AG08395 (cell line): Measurements from ENCODE around the gene PTPDC1.
A peak's percentile ranks its signal among the peaks of the same experiment; 100 is the strongest.

Experiments used
- DNase-seq: peaks from one replicate; pipeline ENCODE4 v3.0.0; 2012; ENCODE audit warnings: mixed read lengths, low spot score

The PTPDC1 gene

GRCh38 chr9:94140791-94141790 is 56.8 kb downstream of the PTPDC1 start:
- no peak for DNase-seq

GRCh38 chr9:94142353-94142752 is 58.1 kb downstream of the PTPDC1 start:
- DNase-seq = no peak

- DNase-seq = no peak
Observed at GRCh38 chr9:94144394-94144793, 60.1 kb downstream of the PTPDC1 start.

- no peak for DNase-seq
Observed at GRCh38 chr9:94145640-94146039, 61.4 kb downstream of the PTPDC1 start.

GRCh38 chr9:94147776-94148175 is 63.5 kb downstream of the PTPDC1 start:
- DNase-seq = no peak

- no peak for DNase-seq
Observed at GRCh38 chr9:94148419-94148818, 64.2 kb downstream of the PTPDC1 start.

GRCh38 chr9:94149696-94150095 is 65.4 kb downstream of the PTPDC1 start:
- DNase-seq = no peak

GRCh38 chr9:94150279-94150828 is 66.1 kb downstream of the PTPDC1 start:
- DNase-seq = no peak

- DNase-seq = peak; percentile 44
Observed at GRCh38 chr9:94150890-94151650, 66.8 kb downstream of the PTPDC1 start.

GRCh38 chr9:94153905-94154304 is 69.6 kb downstream of the PTPDC1 start:
- DNase-seq = no peak

- no peak for DNase-seq
Observed at GRCh38 chr9:94156348-94157049, 72.2 kb downstream of the PTPDC1 start.

GRCh38 chr9:94157050-94157801 is 73.0 kb downstream of the PTPDC1 start:
- DNase-seq = peak; percentile 46
